GM11168 (cell line): ENCODE measurements around the gene DYNLT2.
"Not testable (repeated sequence)": the region's sequence is repeated elsewhere in the genome, so short reads cannot be mapped to it uniquely, and the experiment has no call there.

Experiments
- in situ Hi-C: fragments of 300-500 bp; cut with MboI; formaldehyde crosslinking; loops from one replicate; pipeline ENCODE4 v1.12.0; 2022; ENCODE audit warnings: low sequenced_read_pairs; ENCODE audit not compliant: unreplicated experiment

The DYNLT2 gene

GRCh38 chr6:169783971-169784820 is 32.8 kb upstream of the DYNLT2 start:
- in situ Hi-C loops: no loop called here

DNA sequence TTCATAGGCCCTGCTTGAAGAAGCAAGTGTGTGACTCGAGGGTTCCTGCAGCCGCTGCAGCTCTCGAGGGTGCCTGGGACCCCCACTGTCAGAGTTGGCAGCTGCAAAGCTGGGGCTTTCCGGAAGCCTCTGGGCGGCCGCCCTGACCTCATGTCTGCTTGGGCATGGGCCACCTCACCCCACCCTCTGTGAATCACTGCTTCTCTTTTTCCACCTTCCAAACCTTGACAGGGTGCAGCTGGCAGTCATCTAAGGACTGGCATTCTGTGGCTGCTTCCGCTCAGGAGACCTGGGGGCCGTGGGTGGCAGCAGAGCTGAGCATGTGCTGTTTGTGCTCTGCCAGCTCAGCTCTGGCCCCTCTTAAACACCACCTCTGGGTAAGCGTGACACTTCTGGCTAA is 32.0 kb upstream of the DYNLT2 start:
- in situ Hi-C loops: no loop called here

DNA sequence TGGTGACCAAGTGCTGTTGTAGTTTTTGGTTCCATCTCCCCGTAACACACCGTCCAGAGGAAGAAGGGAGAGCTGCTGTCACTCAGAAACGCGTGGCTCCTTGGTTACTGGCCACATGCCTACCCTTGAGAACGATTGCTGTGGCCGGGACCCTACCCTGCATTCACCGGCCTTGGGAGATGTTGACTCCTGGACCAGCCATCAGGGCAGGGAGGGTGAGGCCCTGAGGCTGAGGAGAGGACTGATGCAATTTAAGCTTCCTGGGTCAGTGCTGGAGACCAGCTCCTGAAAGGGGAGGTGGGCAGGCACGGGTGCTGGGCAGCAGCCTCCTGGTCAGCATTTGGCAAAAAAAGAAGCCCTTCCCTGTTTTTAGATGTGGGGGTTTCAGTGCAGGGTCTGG is 31.6 kb upstream of the DYNLT2 start:
- in situ Hi-C loops: no loop called here

GRCh38 chr6:169780571-169781091 is 29.3 kb upstream of the DYNLT2 start:
- in situ Hi-C loops: no loop called here

DNA sequence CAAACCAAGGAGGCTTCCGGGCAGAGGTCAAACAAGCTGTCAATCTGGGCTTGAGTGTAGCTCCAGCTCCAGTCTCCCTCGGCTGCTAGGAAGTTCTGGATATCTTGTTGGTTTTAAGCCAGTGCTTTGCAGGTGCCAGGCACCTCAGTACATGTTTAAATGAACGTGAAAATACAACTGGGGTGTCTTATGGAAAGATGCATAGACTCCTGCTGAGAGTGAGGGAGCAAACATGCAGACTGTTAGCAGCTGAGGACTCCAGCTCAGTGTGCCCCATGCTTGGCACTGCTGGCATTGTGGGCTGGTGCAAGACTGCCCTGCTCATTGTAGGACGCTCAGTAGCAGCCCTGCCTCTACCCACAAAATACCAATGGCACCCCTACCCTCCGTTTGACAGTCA is 28.5 kb upstream of the DYNLT2 start:
- in situ Hi-C loops: no loop called here

DNA sequence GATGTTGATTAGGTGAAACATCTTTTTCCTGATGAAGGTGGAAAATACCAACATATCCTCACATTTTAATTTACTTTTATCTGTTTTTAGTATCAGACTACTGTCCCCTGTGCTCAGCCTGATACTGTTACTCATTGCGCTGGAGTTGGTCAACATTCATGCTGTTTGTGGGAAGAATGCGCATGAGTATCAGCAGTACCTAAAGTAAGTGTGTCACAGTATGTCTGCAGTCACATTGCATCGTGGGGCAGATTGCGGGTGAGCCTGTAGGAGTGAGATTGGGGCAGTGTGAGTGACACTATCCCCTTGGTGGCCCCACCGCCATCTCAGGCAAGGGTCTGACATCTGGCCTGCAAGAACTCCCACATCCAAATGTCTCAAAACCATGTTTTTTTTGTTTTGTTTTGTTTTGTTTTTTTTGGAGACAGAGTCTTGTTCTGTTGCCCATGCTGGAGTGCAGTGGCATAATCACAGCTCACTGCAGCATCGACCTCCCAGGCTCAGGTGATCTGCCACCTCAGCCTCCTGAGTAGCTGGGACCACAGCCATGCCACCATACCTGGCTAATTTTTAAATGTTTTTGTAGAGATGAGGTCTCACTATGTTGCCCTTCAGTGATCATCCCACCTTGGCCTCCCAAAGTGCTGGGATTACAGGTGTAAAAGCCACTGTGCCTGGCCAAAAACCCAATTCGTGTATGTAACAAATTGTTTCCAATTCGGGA is 27.9 kb upstream of the DYNLT2 start:
- in situ Hi-C loops: no loop called here

GRCh38 chr6:169778646-169779045 is 27.3 kb upstream of the DYNLT2 start:
- in situ Hi-C loops: no loop called here

GRCh38 chr6:169777896-169778295 is 26.5 kb upstream of the DYNLT2 start:
- in situ Hi-C loops: no loop called here

- in situ Hi-C loops: no loop called here
Observed at GRCh38 chr6:169776379-169776778, 25.0 kb upstream of the DYNLT2 start.

- in situ Hi-C loops: no loop called here
Observed at GRCh38 chr6:169775321-169775720, 23.9 kb upstream of the DYNLT2 start.

DNA sequence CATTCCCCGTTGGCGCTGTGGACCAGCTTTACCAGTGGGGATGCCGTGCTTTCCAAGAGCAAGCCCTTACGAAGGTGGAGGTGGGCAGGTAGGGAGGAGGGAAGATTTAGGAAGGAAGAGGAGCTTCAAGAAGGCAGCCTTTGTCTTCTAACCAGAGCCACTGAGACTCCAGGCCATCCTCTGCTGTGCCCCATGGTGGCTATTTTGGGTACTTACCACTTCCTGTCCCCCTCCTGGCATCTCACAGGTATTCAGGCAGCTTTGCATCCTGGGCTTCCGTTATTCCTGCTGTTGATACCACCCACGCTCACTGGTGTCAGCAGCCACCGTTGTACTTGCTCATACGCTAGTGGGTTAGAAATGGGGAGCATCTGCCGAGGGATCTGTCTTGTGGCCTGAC is 23.0 kb upstream of the DYNLT2 start:
- in situ Hi-C loops: no loop called here

DNA sequence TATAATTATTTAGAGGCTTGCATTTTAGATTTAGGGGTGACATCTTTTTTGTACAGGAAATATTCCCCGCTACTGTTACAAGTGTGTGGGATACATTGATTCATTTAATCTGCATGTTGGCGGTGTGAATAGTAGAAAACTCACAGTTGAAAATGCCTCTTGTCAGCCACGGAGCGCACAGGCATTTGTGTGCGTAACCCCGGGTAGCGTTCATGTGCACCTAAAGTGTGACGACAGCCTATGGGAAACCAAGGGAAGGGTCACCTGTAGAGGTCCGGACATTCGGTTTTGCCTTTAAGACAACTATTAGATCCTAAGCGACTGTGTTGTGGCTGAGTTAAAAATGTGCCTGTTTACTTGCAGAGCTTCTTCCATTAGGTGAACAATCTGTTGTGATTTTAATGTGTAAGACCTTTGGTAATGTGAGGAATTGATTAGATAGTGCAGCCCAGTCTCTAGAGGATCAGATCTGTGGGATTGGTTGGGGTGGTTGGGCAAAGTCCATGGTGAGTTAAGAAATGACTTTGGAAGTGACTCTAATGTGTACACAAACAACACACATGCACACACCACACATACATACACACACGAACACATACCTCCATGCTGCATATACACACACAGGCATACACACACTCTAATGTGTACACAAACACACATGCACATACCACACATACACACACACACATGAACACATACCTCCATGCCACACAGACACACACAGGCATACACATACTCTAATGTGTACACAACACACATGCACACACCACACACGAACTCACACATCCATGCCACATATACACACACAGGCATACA is 15.8 kb upstream of the DYNLT2 start:
- in situ Hi-C loops: no loop called here

DNA sequence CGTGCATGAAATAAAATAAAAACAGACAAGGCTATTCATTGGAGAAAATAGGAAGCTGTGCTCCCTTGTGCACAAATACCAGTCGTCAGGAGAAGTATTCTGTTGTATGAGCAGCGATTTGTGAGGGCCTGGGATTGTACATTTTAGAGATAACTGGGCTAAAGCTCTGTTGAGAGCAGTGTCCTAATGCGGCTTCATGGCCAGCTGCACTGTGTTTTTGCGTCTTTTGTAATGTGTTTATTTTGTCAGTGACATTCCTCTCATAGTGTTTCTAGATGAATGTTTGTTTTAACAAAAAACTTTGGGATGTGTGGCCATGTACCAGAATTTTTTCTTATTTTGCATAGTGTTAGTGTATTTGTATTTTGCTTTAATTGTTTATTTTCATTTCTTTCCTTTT is 14.9 kb upstream of the DYNLT2 start:
- in situ Hi-C loops: no loop called here

DNA sequence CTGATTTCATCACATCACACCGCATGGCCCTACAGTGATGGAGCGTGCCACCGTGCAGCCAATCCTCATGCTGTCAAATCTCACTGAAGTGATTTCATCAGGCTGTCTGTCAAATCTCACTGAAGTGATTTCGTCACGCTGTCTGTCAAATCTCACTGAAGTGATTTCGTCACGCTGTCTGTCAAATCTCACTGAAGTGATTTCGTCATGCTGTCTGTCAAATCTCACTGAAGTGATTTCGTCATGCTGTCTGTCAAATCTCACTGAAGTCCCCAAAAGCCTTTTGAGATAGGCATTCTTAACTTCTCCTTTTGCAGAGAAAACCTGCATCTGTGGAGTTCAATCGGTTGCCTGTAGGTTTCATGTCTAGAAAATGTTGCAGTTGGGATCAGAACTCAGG is 14.4 kb upstream of the DYNLT2 start:
- in situ Hi-C loops: not testable (repeated sequence)

GRCh38 chr6:169763881-169764280 is 12.5 kb upstream of the DYNLT2 start:
- in situ Hi-C loops: no loop called here

DNA sequence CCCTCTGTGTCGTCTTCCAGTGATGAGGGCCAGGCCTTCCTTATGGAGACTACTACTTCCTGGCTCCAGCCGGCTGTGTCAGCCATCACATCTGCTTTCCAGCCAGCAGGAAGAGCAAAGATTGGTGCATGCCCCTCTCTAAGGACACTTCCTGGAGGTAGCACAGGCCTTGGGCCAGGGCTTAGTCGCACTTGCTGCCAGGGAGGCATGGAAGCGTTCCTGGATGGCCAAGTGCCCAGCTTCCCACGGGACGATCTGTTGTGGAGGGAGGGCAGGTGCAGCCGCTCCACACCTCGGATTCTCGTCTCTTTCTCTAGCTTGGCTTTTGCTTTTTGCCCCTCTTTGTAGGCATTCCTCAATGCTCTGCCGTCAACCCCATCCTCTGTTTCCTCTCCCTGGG is 11.9 kb upstream of the DYNLT2 start:
- in situ Hi-C loops: no loop called here

DNA sequence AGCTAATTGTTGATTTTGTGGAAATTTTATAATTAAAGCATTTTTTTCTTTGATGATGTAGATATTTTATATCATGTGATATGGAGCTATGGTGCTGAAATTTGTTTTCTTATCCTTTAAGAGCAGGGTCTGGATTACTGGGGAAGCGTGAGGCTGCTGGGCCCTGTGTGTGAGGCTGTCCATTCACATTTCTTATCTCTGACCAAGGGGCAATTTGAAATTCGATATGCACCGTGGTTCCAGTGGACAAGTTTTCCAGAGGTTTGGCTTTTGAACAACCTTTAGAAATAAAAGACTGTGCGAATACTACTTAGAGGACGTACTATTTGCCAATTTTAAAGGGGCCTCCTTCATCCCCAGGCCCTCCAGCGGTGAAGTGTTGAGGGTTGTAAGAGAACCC is 3.8 kb upstream of the DYNLT2 start:
- in situ Hi-C loops: no loop called here

DNA sequence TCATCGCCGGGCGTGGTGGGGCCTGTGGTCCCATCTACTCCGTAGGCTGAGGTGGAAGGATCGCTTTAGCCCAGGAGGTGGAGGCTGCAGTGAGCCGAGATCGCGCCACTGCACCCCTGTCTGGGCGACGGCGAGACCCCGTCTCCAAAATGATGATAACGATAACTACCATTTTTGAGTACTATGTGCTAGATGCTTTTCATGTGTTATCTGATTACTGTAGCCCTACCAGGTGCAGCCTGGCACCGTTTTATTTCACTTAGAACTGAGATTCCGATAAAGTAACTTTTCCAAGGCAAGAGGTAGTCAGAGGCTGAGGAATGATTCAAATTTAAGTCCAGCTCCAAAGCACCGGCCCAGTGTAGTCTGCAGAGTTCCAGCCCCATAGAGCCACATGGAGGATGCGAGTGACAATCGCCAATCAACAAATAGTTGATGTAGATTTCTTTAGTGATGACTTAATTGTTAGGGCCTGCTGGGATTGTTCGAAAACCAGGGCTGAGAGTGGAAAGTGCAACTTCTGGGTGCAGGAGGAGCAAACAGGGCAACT is 777 bp upstream of the DYNLT2 start:
- in situ Hi-C loops: no loop called here

DNA sequence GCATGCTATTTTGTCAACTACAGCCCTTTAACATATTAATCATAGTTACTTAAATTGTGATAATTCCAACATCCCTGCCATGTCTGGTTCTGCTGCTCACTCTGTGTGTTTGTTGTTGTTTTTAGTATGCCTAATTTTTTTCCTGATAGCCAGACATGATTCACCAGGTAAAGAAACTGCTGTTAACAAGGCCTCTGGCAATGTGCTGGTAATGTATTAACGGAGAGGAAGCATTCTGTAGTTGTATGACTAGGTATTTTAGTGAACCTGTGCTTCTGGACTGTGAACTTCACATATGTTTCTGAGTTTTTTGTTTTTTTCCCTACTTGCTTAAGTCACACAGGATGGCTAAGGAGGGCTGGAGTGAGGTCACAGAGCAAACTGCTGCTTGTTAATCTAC is 4.8 kb downstream of the DYNLT2 start:
- in situ Hi-C loops: no loop called here

- in situ Hi-C loops: no loop called here
Observed at GRCh38 chr6:169745405-169745804, 6.0 kb downstream of the DYNLT2 start.
